GM21737 (cell line): ENCODE measurements around the gene PRKD2.

ENCODE experiments used
- ATAC-seq: cut with Tn5 transposase; IDR thresholded peaks from one replicate; pipeline ENCODE4 v1.9.1; 2021; ENCODE audit warnings: mild to moderate bottlenecking, moderate library complexity; ENCODE audit not compliant: unreplicated experiment

The PRKD2 gene

GRCh38 chr19:46742926-46743480 lies 26.1 kb upstream of the PRKD2 start:
- ATAC-seq: no peak

DNA sequence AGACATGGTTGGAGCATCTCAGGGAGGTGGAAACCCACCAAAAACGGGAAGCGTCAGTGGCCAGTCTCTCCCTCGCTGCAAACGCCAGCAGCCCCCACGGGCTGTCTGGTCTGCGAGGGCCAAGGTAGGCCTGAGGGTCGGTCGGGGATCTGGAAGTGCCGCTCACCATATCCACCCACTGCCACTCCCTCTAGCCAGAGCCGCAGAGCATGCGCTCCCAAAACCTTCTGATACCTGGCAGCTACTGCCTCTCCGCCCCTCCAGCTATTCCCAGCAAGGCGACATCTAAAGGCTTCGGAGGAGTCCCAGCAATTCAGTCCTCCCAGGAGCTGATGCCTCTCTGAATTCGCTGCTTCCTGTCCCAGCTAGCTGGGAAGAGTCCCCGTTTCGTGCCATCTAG lies 24.5 kb upstream of the PRKD2 start:
- ATAC-seq: no peak

DNA sequence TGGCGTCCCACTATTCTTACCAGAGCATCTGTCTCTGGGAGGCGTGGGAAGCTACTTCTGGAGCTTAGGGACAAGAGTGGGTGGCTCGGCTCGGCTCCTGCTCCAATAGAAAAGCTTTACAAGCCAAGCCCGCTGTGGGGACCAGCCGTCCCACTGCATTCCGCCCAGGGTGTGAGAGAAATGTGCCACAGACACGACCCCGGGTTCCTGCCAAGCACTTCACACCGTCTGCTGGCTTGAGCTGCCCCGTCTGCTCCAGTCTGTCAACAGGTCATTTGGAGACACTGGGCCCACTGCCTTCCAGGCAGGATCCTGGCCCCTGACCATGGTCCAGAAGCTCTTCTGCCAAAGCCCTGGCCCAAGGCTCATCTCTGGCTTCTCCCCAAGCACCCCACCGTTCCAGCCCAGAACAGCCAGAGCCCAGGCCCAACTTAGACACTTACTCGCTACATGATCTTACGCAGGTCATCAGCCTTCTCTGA lies 22.4 kb upstream of the PRKD2 start:
- ATAC-seq: no peak

DNA sequence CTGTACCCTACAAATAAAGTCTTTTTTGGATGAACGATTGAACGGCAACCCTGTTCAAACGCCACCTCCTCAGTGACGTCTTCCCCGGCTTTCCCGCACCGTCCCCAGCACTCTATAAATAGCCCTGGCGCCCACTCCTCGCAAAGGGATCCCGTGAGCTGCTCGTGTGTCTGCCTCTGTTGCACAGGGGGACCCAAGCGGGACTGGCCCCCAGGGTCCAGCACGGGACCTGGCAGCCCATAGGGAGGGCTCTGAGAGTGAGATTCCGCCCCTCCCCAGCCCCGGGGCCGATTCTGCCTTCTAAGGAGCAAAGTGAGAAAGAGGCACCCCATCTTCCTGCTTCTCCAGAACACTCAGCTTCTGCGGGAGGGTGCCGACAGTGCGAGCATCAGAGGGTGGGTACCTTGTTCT lies 20.9 kb upstream of the PRKD2 start:
- ATAC-seq: no peak

DNA sequence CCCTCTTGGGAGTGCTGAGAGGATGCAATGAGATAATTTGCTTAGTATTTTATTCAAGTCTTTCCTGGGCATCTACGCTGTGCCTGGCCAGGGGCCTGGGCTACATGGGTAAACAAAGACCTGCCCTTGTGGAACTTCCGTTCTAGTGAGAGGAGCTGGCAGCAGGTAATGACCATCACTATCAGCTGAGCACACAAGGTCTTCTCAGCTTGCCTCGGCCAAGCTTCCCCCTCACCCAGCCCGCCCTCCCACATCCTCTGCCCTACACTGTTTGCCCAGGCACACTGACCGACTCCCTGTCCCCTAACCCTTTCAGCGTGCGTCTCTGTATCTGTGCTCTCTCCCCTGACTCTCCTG lies 20.4 kb upstream of the PRKD2 start:
- ATAC-seq: no peak

DNA sequence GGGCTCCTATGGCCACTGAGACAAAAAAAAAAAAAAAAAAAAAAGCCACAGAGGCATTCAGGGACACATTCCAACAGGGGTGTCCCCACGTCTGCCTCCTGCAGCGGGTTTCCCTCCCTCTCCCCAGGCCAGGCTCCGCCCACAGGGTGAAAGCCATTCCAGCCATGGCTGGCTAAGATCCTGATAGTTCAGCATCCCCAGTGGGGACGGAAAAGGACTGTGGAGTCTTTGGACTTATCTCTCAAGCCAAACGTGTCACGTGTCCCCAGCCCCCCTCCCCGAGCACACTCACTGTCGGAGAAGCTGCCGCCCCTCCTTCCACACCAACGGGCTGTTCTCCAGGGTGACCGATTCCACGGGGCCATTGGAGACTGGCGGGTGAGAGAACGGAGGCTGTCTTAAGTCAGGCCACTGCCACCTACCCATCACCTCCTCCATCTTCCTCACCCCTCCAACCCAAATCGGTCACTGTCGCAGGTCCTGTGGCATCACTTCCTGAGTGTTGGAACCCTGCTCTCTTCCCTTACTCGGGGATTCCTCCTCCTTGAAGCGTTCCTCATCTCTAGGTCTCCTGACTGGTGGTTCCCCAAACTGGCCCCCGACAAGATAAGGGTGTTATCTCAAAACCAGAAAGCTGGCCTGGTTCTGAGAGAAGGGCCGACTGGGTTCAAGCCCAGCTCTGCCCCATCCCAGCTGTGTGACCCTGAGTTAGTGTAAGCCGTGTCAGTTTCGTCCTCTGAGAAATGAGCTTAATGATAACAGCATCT lies 19.8 kb upstream of the PRKD2 start:
- ATAC-seq: no peak

- ATAC-seq: no peak
Measured at GRCh38 chr19:46733690-46734292, 16.9 kb upstream of the PRKD2 start.

DNA sequence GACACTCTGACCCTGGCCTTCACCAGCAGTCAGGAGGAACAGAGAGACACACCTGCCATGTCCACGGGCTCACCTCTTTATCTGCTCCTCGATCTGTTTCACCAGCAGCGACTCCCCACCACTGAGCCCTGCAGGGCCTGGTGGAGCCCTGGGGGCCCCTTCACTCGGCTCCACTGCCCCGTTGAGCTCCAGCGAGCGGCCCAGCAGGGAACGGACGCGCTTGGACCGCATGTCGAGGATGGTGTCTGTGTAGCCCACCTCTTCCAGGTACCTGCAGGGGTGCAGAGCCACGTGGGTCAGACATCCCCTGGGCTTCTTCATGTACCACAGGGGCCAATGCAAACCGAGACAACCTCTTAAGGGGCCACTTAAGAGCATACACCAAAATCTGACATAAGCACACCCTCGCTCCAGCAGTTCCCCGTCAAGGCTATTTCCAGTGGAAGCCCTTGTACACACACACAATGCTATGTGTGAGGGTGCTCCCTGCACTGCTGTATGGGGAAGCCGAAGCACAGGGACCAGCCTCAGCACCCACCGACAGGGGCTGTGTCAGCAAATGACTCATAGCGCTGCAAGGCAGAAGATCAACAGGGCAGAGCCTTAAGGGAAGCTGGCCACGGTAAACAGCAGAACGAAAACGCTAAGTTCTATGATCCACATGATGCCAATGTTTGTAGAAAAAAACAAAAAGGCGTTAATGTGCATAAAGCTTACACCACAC lies 16.2 kb upstream of the PRKD2 start:
- ATAC-seq: no peak

DNA sequence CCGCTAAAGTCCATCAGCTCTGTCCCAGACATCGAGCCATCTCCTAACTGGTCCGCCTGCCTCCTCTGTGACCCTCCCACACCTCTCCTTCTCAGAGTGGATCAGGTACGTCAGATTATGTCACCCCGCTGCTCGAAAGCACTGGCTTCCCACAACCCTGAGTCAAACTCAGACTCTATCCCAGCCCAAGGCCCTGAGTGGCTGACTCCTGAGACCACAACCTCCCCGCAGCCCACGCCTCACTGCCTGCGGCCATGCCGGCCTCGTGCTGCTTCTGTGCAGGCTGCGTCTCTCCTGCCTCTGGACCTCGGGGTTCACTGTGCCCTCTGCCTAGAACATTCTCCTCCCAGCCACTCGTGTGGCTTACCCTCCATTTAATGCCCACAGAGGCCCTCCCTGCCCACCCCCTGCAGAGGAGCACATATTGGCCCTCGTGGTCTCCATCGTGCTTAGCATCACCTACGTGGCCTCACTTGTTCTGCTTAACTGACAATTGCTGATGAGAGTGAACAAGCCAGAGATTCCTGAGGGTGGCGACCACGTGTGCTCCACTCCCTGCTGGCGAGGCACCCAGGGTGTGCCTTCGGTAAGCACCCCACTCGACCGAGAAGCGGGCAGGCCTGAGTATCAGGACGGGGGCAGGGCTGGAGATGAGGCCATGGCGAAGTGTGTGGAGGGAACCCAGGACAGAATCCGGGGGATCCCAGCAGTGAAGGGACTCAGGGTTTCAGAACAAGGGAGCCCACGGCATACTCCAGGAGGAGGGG lies 15.4 kb upstream of the PRKD2 start:
- ATAC-seq: no peak

DNA sequence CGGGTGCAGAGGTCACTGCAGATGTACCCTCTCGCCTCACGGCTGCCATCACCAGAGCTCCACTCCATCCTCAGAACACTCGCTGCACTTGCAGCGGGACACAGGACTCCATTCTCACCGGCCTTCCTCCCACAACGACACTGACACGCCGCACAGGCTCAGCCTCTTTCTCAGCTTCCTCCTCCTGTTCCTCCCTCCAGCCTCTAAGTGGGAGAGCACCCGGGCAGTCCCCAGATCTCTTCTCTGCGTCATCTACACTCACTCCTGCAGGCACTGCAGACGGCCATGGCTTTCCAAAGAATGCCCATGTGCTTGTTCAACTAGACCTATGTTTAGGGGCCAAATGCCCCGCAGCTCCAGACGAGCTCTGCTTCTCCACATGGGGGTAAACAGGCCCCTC lies 14.7 kb upstream of the PRKD2 start:
- ATAC-seq: no peak

DNA sequence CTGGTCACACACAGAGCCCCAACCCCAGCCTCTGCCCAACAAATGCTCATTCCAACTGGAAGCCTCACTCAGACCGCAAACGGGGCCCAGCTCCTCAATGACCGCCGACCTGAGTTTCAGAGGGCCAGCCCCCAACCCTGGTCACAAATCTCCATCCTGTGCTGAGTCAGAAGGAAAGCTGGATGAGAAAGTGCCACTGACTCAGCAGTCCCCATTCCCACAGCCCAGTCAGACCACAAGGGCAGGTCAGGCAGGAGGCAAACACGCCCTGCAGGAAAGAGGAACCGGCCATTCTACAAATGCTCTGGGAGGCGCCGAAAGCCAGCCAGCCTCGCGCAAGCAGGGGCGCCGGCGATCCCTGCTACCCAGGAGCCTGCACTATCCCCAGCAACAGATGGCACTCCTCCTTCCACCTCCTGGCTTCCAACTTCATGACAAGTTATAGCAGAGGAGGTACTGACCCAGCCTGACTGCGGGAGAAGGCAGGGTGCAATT lies 14.1 kb upstream of the PRKD2 start:
- no peak for ATAC-seq

GRCh38 chr19:46730595-46730994 lies 13.7 kb upstream of the PRKD2 start:
- no peak for ATAC-seq

GRCh38 chr19:46730187-46730586 lies 13.3 kb upstream of the PRKD2 start:
- no peak for ATAC-seq

GRCh38 chr19:46729696-46730095 lies 12.8 kb upstream of the PRKD2 start:
- no peak for ATAC-seq

GRCh38 chr19:46728693-46729339 lies 11.9 kb upstream of the PRKD2 start:
- no peak for ATAC-seq

GRCh38 chr19:46728208-46728607 lies 11.3 kb upstream of the PRKD2 start:
- ATAC-seq: no peak

DNA sequence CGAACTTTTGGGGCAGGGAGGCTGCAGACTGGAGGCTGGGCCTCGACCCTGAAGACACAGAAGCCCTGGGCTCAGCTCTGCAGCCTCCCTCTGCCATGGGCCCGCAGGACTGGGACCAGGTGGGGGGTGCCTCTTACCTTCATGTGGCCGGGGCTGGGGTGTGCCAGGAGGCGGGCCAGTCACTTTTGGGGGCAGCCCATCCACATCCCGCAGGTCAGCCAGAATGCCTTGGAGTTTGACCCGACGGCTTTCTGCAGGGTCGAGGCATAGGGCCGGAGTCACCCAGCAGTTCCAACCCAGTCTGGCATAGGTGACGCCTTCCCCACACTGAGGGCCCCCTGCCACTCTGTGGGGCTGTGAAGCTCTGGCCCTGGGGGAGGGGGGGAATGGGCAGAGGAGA lies 10.8 kb upstream of the PRKD2 start:
- ATAC-seq: no peak

DNA sequence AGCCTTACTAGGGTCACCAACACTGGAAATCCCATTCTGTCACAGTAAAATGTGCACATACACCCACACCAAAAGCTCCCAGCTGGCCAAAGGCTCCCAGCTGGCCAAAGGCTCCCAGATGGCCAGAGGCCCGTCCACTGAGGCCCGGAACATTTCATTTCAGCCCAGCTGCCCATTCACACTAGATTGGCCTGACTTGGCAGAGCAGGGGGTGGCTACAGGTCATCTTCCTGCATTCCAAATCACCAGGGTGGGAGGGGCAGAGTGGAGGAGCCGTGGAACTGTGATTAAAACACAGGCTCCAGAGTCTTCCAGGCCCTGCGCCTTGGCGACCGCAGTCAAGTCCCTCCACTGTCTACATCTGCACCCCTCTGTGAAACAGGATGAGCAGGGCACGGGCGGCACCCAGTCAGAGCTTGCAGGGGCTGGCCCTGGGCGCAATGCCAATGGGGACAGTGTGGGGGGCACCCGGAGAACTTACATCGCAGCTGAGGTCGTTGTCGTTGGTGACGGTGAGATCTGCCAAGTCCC lies 10.1 kb upstream of the PRKD2 start:
- no peak for ATAC-seq

DNA sequence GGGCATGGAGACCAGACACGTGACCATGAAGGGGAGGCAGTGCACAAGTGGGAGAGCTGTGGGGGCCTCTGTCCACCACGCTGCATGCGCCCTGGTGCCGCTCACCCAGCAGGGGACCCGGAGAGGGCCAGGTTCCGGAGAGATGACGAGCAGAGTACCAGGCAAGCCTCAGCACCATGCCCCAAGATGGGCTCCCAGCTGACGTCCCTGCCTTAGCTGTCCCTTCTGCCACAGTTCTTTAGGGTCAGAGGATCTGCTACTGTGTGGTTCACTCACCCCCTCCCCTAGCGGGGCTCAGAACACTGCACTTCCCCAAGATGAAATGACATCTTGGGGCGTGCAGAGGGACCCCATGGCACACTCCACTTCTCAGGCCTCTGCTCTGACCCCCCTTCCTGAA lies 9.6 kb upstream of the PRKD2 start:
- ATAC-seq: no peak

- no peak for ATAC-seq
Measured at GRCh38 chr19:46725859-46726393, 9.0 kb upstream of the PRKD2 start.
